IPS-15b (cell line): ENCODE measurements around the gene HMCN2.
A peak's percentile ranks its signal among the peaks of the same experiment; 100 is the strongest.
"Not testable (repeated sequence)": the region's sequence is repeated elsewhere in the genome, so short reads cannot be mapped to it uniquely, and the experiment has no call there.

ENCODE experiments used
- H3K27me3 ChIP-seq: one replicate; pipeline ENCODE4 v1.6.1; 2013; ENCODE audit warnings: low read length; ENCODE audit not compliant: control insufficient read depth, insufficient read depth
- H3K36me3 ChIP-seq: one replicate; pipeline ENCODE4 v1.6.1; 2013; ENCODE audit warnings: low read length; ENCODE audit not compliant: control insufficient read depth, insufficient read depth
- H3K4me1 ChIP-seq: one replicate; pipeline ENCODE4 v1.6.1; 2013; ENCODE audit warnings: mild to moderate bottlenecking, low read length; ENCODE audit not compliant: control insufficient read depth, insufficient read depth
- H3K4me3 ChIP-seq: one replicate; pipeline ENCODE4 v1.5.1; 2013; ENCODE audit warnings: low read depth, low read length
- H3K9ac ChIP-seq: one replicate; pipeline ENCODE4 v1.6.1; 2013; ENCODE audit warnings: low read depth, mild to moderate bottlenecking, low read length
- H3K9me3 ChIP-seq: one replicate; pipeline ENCODE4 v1.6.1; 2013; ENCODE audit warnings: mild to moderate bottlenecking, low read length; ENCODE audit not compliant: control insufficient read depth, insufficient read depth

HMCN2 gene

GRCh38 chr9:130241198-130241535, 24.4 kb upstream of the HMCN2 start:
- H3K9ac ChIP-seq, result no peak overlapping the region
- peaks cover 2% of the 10 kb centered on the region for H3K4me1 ChIP-seq
- H3K27me3 ChIP-seq, result peaks cover 5% of the 10 kb centered on the region
- H3K36me3 ChIP-seq, result no peaks in the 10 kb centered on the region
- no peaks in the 10 kb centered on the region for H3K9me3 ChIP-seq
- H3K4me3 ChIP-seq, result no peak overlapping the region

GRCh38 chr9:130242270-130243014, 23.1 kb upstream of the HMCN2 start:
- Histone ChIP-seq H3K4me3 (peak overlapping the region; percentile 20), H3K4me1 (peaks cover 2% of the 10 kb centered on the region), H3K9ac (no peak overlapping the region), H3K27me3 (peaks cover 5% of the 10 kb centered on the region), H3K36me3 (no peaks in the 10 kb centered on the region), H3K9me3 (no peaks in the 10 kb centered on the region)

- H3K27me3 ChIP-seq, result peaks cover 5% of the 10 kb centered on the region
- peaks cover 2% of the 10 kb centered on the region for H3K4me1 ChIP-seq
- H3K4me3 ChIP-seq, result peak overlapping the region; percentile 20
- H3K9ac ChIP-seq, result no peak overlapping the region
- H3K9me3 ChIP-seq, result no peaks in the 10 kb centered on the region
- no peaks in the 10 kb centered on the region for H3K36me3 ChIP-seq
Measured at GRCh38 chr9:130243015-130243881, 22.3 kb upstream of the HMCN2 start.

- no peaks in the 10 kb centered on the region for H3K36me3 ChIP-seq
- no peaks in the 10 kb centered on the region for H3K9me3 ChIP-seq
- no peak overlapping the region for H3K4me3 ChIP-seq
- no peak overlapping the region for H3K9ac ChIP-seq
- peaks cover 2% of the 10 kb centered on the region for H3K4me1 ChIP-seq
- peaks cover 5% of the 10 kb centered on the region for H3K27me3 ChIP-seq
Measured at GRCh38 chr9:130243882-130244170, 21.7 kb upstream of the HMCN2 start.

GRCh38 chr9:130244548-130245165, 20.9 kb upstream of the HMCN2 start:
- no peak overlapping the region for H3K4me3 ChIP-seq
- no peaks in the 10 kb centered on the region for H3K36me3 ChIP-seq
- peaks cover 2% of the 10 kb centered on the region for H3K4me1 ChIP-seq
- H3K27me3 ChIP-seq, result peaks cover 5% of the 10 kb centered on the region
- no peak overlapping the region for H3K9ac ChIP-seq
- H3K9me3 ChIP-seq, result no peaks in the 10 kb centered on the region

GRCh38 chr9:130245474-130245873, 20.1 kb upstream of the HMCN2 start:
- H3K27me3 ChIP-seq, result peaks cover 5% of the 10 kb centered on the region
- H3K4me1 ChIP-seq, result peaks cover 2% of the 10 kb centered on the region
- no peaks in the 10 kb centered on the region for H3K9me3 ChIP-seq
- no peak overlapping the region for H3K9ac ChIP-seq
- no peaks in the 10 kb centered on the region for H3K36me3 ChIP-seq
- H3K4me3 ChIP-seq, result no peak overlapping the region

- H3K4me1 ChIP-seq, result no peaks in the 10 kb centered on the region
- H3K4me3 ChIP-seq, result no peak overlapping the region
- peaks cover 5% of the 10 kb centered on the region for H3K27me3 ChIP-seq
- H3K9ac ChIP-seq, result no peak overlapping the region
- no peaks in the 10 kb centered on the region for H3K36me3 ChIP-seq
- no peaks in the 10 kb centered on the region for H3K9me3 ChIP-seq
Measured at GRCh38 chr9:130246126-130246525, 19.4 kb upstream of the HMCN2 start.

- no peaks in the 10 kb centered on the region for H3K27me3 ChIP-seq
- H3K36me3 ChIP-seq, result no peaks in the 10 kb centered on the region
- no peaks in the 10 kb centered on the region for H3K9me3 ChIP-seq
- H3K4me1 ChIP-seq, result no peaks in the 10 kb centered on the region
- no peak overlapping the region for H3K4me3 ChIP-seq
- H3K9ac ChIP-seq, result no peak overlapping the region
Measured at GRCh38 chr9:130254747-130255630, 10.6 kb upstream of the HMCN2 start.

- Histone ChIP-seq H3K36me3 (no peaks in the 10 kb centered on the region), H3K4me3 (no peak overlapping the region), H3K27me3 (no peaks in the 10 kb centered on the region), H3K4me1 (no peaks in the 10 kb centered on the region), H3K9ac (no peak overlapping the region), H3K9me3 (no peaks in the 10 kb centered on the region)
Measured at GRCh38 chr9:130255631-130256134, 9.9 kb upstream of the HMCN2 start.

- no peaks in the 10 kb centered on the region for H3K9me3 ChIP-seq
Measured at GRCh38 chr9:130256644-130257043, 8.9 kb upstream of the HMCN2 start.

GRCh38 chr9:130258137-130258536, 7.4 kb upstream of the HMCN2 start:
- not testable (repeated sequence) for H3K4me3 ChIP-seq, H3K9ac ChIP-seq, H3K27me3 ChIP-seq, H3K4me1 ChIP-seq, H3K9me3 ChIP-seq, H3K36me3 ChIP-seq

More at GRCh38 chr9:130256644-130257043, 8.9 kb upstream of the HMCN2 start:
- no peak overlapping the region for H3K4me3 ChIP-seq
- H3K27me3 ChIP-seq, result no peaks in the 10 kb centered on the region
- H3K9ac ChIP-seq, result no peak overlapping the region
- no peaks in the 10 kb centered on the region for H3K36me3 ChIP-seq
- H3K4me1 ChIP-seq, result no peaks in the 10 kb centered on the region
